ENCODE data around the gene USP20.

The USP20 gene

DNA sequence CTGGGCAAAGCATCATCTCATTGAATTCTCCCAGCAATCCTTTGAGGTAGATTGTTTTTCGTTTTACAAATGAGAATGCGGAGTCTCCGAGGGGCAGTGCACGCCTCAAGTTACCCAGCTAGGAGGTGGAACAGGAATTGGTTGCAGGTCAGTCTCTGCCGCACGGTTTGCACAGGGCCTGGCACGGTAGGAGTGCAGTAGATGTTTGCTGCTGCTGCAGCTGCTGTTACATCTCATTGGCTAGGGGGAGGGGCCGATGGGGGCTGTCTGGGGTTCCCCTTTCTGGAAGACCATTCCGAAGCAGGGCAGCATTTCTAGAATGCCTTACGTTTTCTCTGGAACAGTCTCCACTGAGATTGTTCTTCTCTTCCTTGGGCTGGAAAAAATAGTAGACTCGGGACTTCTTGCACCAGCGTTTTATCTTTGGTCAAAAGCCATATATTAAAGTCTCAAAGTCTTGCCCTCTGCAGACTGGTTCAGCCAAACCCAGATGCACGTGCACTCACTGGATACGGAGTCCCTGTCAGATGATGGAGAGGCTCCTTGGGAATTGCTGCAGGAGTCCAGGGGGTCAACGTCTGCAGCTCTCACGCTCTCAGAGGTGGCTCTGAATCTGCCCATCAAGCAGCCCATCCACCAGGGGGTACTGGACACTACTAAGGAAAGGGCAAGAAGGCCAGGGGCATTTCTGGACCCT, 1.2 kb downstream of the USP20 start:
- Mint-ChIP-seq H3K4me3 (peak overlapping the region; percentile 89), H3K27ac (peak overlapping the region; percentile 94)

GRCh38 chr9:129838707-129839259, 3.5 kb downstream of the USP20 start:
- Mint-ChIP-seq H3K4me3 (no peak overlapping the region), H3K9me3 (no peaks in the 10 kb centered on the region), H3K4me1 (peaks cover 47% of the 10 kb centered on the region), H3K27ac (peak overlapping the region; percentile 41), H3K27me3 (no peaks in the 10 kb centered on the region), H3K36me3 (peaks cover 6% of the 10 kb centered on the region)
- no peak for ATAC-seq

More for the DNA sequence above, 1.2 kb downstream of the USP20 start:
- no peaks in the 10 kb centered on the region for H3K27me3 Mint-ChIP-seq
- H3K9me3 Mint-ChIP-seq, result no peaks in the 10 kb centered on the region
- peaks cover 6% of the 10 kb centered on the region for H3K36me3 Mint-ChIP-seq
- ATAC-seq, result no peak
- peaks cover 54% of the 10 kb centered on the region for H3K4me1 Mint-ChIP-seq

- no peak for ATAC-seq
- Mint-ChIP-seq H3K36me3 (peaks cover 6% of the 10 kb centered on the region), H3K27ac (peak overlapping the region; percentile 41), H3K4me3 (no peak overlapping the region), H3K4me1 (peaks cover 40% of the 10 kb centered on the region), H3K9me3 (no peaks in the 10 kb centered on the region), H3K27me3 (no peaks in the 10 kb centered on the region)
Observed at GRCh38 chr9:129839324-129840023, 4.2 kb downstream of the USP20 start.

DNA sequence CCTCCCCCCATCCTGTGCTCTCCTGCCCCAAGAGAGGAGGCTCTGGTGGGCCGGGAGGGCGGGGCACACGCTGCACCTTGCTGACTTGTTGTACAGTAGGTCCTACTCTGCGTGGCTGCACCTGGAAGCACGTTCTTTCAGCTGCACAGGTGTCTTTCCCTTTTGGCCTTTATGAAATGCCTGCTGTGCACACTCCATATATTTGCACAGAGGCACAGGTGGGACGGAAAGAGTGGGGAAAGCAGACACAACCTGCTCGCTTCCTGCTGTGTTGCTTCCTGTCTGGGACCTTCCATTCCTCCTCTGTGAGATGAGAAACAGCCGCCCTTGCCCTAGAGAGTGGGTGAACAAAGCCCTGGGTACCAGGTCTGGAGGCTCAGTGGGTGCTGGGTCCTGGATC, 4.8 kb downstream of the USP20 start:
- H3K27me3 Mint-ChIP-seq, result no peaks in the 10 kb centered on the region
- no peak overlapping the region for H3K27ac Mint-ChIP-seq
- no peak overlapping the region for H3K4me3 Mint-ChIP-seq
- no peaks in the 10 kb centered on the region for H3K9me3 Mint-ChIP-seq
- ATAC-seq, result no peak
- H3K36me3 Mint-ChIP-seq, result peaks cover 6% of the 10 kb centered on the region
- peaks cover 36% of the 10 kb centered on the region for H3K4me1 Mint-ChIP-seq

DNA sequence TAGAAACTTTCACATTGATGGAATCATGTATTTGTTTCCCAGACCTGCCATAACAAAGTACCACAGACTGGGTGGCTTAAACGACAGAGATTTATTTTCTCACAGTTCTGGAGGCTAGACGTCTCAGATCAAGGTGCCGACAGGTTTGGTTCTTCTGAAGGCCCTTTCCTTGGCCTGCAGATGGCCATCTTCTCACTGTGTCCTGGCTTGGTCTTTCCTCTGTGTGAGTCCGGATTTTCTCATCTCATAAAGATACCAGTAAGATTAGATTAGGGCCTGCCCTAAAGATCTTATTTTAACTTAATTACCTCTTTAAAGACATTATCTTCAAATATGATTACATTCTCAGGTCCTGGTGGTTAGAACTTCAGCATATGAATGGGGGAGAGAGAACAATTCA, 5.8 kb downstream of the USP20 start:
- Mint-ChIP-seq H3K27ac (no peak overlapping the region), H3K4me1 (peaks cover 37% of the 10 kb centered on the region), H3K27me3 (no peaks in the 10 kb centered on the region), H3K4me3 (no peak overlapping the region), H3K9me3 (no peaks in the 10 kb centered on the region), H3K36me3 (peaks cover 6% of the 10 kb centered on the region)
- no peak for ATAC-seq

DNA sequence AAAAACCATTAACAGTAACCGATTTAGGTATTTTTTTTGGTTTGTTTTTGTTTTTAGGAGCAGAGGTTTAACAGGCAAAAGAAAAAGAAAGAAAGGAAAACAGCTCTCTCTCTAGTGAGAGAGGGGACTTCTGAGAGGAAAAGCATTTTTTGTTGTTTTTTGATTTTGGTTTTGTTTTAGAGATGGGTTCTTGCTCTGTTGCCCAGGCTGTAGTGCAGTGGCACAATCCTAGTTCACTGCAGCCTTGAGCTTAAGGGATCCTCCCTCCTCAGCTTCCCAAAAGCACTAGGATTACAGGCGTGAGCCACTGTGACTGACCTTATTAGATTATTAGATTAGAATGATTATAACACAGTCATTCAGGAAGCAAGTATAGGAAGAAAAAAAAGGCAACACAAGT, 10.1 kb downstream of the USP20 start:
- no peaks in the 10 kb centered on the region for H3K9me3 Mint-ChIP-seq
- H3K36me3 Mint-ChIP-seq, result peaks cover 8% of the 10 kb centered on the region
- peak overlapping the region; percentile 40 for H3K27ac Mint-ChIP-seq

GRCh38 chr9:129848712-129849441, 13.6 kb downstream of the USP20 start:
- no peak overlapping the region for H3K4me3 Mint-ChIP-seq
- peaks cover 6% of the 10 kb centered on the region for H3K4me1 Mint-ChIP-seq
- no peaks in the 10 kb centered on the region for H3K27me3 Mint-ChIP-seq
- no peak overlapping the region for H3K27ac Mint-ChIP-seq
- no peak for ATAC-seq
- peaks cover 34% of the 10 kb centered on the region for H3K36me3 Mint-ChIP-seq
- no peaks in the 10 kb centered on the region for H3K9me3 Mint-ChIP-seq

More for the DNA sequence above, 10.1 kb downstream of the USP20 start:
- Mint-ChIP-seq H3K4me3 (no peak overlapping the region), H3K27me3 (no peaks in the 10 kb centered on the region), H3K4me1 (peaks cover 6% of the 10 kb centered on the region)
- no peak for ATAC-seq

DNA sequence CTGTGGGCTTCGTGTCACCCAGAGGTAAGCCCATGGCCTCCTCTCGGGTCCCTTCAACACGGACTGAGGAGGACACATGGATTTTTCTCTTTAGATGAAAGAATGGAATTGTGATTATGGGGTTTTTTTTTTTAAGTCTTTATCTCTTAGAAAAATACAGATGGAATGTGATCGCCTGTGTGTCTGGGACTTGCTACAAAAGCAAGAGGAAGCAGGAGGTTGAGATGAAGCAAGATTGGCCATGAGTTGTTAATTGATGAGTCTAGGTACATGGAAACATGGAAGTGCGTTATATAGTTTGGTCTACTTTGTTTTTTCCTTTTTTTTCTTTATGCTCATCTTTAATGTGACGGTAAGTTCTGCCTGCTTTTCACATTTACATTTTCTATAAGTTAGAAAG, 14.6 kb downstream of the USP20 start:
- peaks cover 45% of the 10 kb centered on the region for H3K36me3 Mint-ChIP-seq
- ATAC-seq, result no peak
- H3K27ac Mint-ChIP-seq, result no peak overlapping the region
- no peak overlapping the region for H3K4me3 Mint-ChIP-seq
- H3K9me3 Mint-ChIP-seq, result no peaks in the 10 kb centered on the region
- peaks cover 6% of the 10 kb centered on the region for H3K4me1 Mint-ChIP-seq
- H3K27me3 Mint-ChIP-seq, result no peaks in the 10 kb centered on the region

DNA sequence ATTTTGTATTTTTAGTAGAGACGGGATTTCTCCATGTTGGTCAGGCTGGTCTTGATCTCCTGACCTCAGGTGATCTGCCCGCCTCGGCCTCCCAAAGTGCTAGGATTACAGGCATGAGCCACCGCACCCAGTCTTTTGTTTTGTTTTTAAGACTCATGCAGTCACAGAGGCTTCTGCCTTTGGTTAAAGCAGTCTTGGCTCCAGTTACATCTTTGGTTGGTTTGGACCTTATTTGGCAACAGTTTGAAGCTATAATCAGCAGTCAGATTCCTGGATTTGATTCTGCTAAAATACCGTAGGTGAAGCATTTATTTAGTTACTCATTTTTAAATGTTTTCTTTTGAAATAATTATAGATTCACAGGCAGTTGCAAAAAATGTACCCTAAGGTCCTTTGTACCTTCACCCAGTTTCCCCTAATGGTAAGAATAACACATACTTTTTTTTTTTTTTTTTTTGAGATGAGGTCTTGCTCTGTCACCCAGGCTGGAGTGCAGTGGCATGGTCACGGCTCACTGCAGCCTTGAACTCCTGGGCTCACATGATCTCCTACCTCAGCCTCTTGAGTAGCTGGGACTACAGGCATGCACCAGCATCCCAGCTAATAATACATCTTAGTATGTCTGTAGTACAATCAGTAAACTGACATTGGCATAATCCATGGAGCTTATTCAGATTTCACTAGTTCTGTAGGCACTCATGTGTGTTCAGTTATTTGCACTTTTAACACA, 15.7 kb downstream of the USP20 start:
- Mint-ChIP-seq H3K27me3 (no peaks in the 10 kb centered on the region), H3K27ac (no peak overlapping the region), H3K4me3 (no peak overlapping the region), H3K9me3 (no peaks in the 10 kb centered on the region), H3K4me1 (no peaks in the 10 kb centered on the region), H3K36me3 (peaks cover 52% of the 10 kb centered on the region)
- ATAC-seq, result no peak

DNA sequence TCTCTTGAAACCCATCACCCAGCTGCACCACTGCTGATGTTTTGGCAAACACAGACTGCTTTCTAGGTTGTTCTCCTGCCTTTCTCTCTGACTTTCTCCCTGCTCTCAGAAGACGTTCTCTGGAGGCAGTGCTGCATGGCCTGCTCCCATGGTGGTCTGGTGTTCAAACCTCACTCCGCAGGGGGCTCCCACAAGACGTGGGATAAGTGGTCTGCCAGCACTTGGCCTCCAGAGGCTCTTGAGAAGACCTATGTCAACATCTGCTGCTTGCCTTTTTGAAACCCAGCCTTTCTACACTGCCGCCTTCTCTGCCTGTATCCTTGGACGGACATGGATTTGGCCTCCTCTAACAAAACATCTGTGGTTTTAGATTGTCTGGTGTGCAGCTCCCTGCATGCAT, 16.6 kb downstream of the USP20 start:
- no peaks in the 10 kb centered on the region for H3K4me1 Mint-ChIP-seq
- H3K27me3 Mint-ChIP-seq, result no peaks in the 10 kb centered on the region
- no peak overlapping the region for H3K4me3 Mint-ChIP-seq
- no peak for ATAC-seq
- no peak overlapping the region for H3K27ac Mint-ChIP-seq
- peaks cover 58% of the 10 kb centered on the region for H3K36me3 Mint-ChIP-seq
- H3K9me3 Mint-ChIP-seq, result no peaks in the 10 kb centered on the region

DNA sequence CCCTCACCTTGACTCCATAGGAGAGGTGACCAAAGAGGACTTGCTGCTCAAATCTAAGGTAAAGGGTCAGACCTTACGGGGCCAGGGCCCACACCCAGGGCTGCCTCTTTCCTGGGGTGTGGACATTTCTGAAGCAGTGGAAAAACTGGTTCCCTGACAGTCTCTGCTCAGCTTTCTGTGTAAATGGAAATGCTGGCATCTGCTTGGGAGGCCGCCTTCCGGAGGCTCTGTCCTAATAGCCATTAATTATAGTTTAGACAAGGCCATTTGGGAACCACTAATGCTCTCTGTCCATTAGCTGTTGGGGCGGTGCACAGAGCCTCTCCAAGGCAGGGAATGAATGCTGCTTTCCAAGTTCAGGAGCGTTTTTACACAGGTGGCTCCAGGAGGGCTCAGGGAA, 17.3 kb downstream of the USP20 start:
- Mint-ChIP-seq H3K36me3 (peaks cover 65% of the 10 kb centered on the region), H3K4me1 (no peaks in the 10 kb centered on the region), H3K9me3 (no peaks in the 10 kb centered on the region), H3K4me3 (no peak overlapping the region), H3K27ac (no peak overlapping the region), H3K27me3 (no peaks in the 10 kb centered on the region)
- no peak for ATAC-seq

- Mint-ChIP-seq H3K36me3 (peaks cover 69% of the 10 kb centered on the region), H3K4me1 (no peaks in the 10 kb centered on the region), H3K27ac (no peak overlapping the region), H3K27me3 (no peaks in the 10 kb centered on the region), H3K9me3 (no peaks in the 10 kb centered on the region), H3K4me3 (no peak overlapping the region)
- ATAC-seq, result no peak
Observed at GRCh38 chr9:129853614-129854013, 18.4 kb downstream of the USP20 start.

- Mint-ChIP-seq H3K4me1 (no peaks in the 10 kb centered on the region), H3K27ac (no peak overlapping the region), H3K27me3 (no peaks in the 10 kb centered on the region), H3K9me3 (no peaks in the 10 kb centered on the region), H3K36me3 (peaks cover 71% of the 10 kb centered on the region), H3K4me3 (no peak overlapping the region)
- ATAC-seq, result no peak
Observed at GRCh38 chr9:129854588-129855110, 19.4 kb downstream of the USP20 start.

DNA sequence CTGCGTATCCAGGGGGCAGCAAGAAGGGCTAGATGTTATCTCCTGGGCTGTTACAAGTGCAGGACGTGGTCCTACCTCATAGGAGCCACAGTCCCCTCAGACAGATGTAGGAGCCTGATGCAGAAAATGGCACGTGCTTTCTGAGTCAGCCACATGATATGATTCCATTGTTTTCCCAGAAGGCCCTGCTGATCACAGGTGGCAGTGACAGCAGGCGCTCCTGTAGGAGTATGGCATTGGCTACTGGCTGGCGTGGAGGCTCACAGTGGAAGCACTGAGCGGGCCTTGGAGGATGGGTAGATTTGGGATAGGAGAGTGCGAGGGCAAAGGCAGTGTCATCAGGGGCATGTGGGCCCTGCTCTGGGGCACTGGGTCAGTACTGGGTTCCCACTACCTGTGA, 21.9 kb downstream of the USP20 start:
- Mint-ChIP-seq H3K36me3 (peaks cover 68% of the 10 kb centered on the region), H3K4me1 (no peaks in the 10 kb centered on the region)

More for the DNA sequence above, 21.9 kb downstream of the USP20 start:
- no peak overlapping the region for H3K4me3 Mint-ChIP-seq
- no peaks in the 10 kb centered on the region for H3K9me3 Mint-ChIP-seq
- no peak for ATAC-seq
- no peaks in the 10 kb centered on the region for H3K27me3 Mint-ChIP-seq
- no peak overlapping the region for H3K27ac Mint-ChIP-seq
